Measurements from ENCODE around the gene C12orf57.

DNA sequence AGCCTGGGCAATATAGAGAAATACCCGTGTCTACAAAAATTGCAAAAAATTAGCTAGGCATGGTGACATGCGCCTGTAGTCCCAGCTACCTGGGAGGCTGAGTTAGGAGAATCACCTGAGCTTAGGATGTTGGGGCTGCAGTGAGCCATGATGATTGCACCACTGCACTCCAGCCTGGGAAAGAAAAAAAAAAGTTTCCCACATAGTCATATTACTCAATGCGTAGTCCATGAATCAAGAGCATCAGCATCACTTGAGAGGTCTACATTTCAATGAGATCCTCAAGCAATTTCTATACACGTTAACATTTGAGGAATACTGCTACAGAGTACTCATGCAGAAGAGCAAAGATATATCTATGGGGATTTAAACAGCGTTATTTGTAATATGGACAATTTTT is 44.4 kb upstream of the C12orf57 start:
- TF ChIP-seq FOXK1 (CRISPR knock-in tag; IDR thresholded peaks at IDR 0.05) = no peak
- TF ChIP-seq, protein P1, sequence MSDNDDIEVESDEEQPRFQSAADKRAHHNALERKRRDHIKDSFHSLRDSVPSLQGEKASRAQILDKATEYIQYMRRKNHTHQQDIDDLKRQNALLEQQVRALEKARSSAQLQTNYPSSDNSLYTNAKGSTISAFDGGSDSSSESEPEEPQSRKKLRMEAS (CRISPR knock-in tag; IDR thresholded peaks at IDR 0.05) = no peak
- TF ChIP-seq, protein P2, sequence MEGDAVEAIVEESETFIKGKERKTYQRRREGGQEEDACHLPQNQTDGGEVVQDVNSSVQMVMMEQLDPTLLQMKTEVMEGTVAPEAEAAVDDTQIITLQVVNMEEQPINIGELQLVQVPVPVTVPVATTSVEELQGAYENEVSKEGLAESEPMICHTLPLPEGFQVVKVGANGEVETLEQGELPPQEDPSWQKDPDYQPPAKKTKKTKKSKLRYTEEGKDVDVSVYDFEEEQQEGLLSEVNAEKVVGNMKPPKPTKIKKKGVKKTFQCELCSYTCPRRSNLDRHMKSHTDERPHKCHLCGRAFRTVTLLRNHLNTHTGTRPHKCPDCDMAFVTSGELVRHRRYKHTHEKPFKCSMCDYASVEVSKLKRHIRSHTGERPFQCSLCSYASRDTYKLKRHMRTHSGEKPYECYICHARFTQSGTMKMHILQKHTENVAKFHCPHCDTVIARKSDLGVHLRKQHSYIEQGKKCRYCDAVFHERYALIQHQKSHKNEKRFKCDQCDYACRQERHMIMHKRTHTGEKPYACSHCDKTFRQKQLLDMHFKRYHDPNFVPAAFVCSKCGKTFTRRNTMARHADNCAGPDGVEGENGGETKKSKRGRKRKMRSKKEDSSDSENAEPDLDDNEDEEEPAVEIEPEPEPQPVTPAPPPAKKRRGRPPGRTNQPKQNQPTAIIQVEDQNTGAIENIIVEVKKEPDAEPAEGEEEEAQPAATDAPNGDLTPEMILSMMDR (IDR thresholded peaks at IDR 0.05) = no peak
- TF ChIP-seq, protein P3, sequence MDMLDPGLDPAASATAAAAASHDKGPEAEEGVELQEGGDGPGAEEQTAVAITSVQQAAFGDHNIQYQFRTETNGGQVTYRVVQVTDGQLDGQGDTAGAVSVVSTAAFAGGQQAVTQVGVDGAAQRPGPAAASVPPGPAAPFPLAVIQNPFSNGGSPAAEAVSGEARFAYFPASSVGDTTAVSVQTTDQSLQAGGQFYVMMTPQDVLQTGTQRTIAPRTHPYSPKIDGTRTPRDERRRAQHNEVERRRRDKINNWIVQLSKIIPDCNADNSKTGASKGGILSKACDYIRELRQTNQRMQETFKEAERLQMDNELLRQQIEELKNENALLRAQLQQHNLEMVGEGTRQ (CRISPR knock-in tag; IDR thresholded peaks at IDR 0.05) = no peak
- TF ChIP-seq, protein P4, sequence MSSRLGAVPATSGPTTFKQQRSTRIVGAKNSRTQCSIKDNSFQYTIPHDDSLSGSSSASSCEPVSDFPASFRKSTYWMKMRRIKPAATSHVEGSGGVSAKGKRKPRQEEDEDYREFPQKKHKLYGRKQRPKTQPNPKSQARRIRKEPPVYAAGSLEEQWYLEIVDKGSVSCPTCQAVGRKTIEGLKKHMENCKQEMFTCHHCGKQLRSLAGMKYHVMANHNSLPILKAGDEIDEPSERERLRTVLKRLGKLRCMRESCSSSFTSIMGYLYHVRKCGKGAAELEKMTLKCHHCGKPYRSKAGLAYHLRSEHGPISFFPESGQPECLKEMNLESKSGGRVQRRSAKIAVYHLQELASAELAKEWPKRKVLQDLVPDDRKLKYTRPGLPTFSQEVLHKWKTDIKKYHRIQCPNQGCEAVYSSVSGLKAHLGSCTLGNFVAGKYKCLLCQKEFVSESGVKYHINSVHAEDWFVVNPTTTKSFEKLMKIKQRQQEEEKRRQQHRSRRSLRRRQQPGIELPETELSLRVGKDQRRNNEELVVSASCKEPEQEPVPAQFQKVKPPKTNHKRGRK (CRISPR knock-in tag; IDR thresholded peaks at IDR 0.05; ENCODE audit: borderline replicate concordance) = no peak
- TF ChIP-seq, protein P5, sequence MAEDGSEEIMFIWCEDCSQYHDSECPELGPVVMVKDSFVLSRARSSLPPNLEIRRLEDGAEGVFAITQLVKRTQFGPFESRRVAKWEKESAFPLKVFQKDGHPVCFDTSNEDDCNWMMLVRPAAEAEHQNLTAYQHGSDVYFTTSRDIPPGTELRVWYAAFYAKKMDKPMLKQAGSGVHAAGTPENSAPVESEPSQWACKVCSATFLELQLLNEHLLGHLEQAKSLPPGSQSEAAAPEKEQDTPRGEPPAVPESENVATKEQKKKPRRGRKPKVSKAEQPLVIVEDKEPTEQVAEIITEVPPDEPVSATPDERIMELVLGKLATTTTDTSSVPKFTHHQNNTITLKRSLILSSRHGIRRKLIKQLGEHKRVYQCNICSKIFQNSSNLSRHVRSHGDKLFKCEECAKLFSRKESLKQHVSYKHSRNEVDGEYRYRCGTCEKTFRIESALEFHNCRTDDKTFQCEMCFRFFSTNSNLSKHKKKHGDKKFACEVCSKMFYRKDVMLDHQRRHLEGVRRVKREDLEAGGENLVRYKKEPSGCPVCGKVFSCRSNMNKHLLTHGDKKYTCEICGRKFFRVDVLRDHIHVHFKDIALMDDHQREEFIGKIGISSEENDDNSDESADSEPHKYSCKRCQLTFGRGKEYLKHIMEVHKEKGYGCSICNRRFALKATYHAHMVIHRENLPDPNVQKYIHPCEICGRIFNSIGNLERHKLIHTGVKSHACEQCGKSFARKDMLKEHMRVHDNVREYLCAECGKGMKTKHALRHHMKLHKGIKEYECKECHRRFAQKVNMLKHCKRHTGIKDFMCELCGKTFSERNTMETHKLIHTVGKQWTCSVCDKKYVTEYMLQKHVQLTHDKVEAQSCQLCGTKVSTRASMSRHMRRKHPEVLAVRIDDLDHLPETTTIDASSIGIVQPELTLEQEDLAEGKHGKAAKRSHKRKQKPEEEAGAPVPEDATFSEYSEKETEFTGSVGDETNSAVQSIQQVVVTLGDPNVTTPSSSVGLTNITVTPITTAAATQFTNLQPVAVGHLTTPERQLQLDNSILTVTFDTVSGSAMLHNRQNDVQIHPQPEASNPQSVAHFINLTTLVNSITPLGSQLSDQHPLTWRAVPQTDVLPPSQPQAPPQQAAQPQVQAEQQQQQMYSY (CRISPR knock-in tag; IDR thresholded peaks at IDR 0.05) = no peak
- TF ChIP-seq, protein P6, sequence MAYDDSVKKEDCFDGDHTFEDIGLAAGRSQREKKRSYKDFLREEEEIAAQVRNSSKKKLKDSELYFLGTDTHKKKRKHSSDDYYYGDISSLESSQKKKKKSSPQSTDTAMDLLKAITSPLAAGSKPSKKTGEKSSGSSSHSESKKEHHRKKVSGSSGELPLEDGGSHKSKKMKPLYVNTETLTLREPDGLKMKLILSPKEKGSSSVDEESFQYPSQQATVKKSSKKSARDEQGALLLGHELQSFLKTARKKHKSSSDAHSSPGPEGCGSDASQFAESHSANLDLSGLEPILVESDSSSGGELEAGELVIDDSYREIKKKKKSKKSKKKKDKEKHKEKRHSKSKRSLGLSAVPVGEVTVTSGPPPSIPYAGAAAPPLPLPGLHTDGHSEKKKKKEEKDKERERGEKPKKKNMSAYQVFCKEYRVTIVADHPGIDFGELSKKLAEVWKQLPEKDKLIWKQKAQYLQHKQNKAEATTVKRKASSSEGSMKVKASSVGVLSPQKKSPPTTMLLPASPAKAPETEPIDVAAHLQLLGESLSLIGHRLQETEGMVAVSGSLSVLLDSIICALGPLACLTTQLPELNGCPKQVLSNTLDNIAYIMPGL (CRISPR knock-in tag; IDR thresholded peaks at IDR 0.05) = no peak
- no peak for TF ChIP-seq ZNF232 (CRISPR knock-in tag; IDR thresholded peaks at IDR 0.05)
- TF ChIP-seq, protein P7, sequence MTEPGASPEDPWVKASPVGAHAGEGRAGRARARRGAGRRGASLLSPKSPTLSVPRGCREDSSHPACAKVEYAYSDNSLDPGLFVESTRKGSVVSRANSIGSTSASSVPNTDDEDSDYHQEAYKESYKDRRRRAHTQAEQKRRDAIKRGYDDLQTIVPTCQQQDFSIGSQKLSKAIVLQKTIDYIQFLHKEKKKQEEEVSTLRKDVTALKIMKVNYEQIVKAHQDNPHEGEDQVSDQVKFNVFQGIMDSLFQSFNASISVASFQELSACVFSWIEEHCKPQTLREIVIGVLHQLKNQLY (CRISPR knock-in tag; IDR thresholded peaks at IDR 0.05) = no peak
- TF ChIP-seq NFE2L1 (CRISPR knock-in tag; IDR thresholded peaks at IDR 0.05) = no peak
- TF ChIP-seq, protein P8, sequence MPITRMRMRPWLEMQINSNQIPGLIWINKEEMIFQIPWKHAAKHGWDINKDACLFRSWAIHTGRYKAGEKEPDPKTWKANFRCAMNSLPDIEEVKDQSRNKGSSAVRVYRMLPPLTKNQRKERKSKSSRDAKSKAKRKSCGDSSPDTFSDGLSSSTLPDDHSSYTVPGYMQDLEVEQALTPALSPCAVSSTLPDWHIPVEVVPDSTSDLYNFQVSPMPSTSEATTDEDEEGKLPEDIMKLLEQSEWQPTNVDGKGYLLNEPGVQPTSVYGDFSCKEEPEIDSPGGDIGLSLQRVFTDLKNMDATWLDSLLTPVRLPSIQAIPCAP (CRISPR knock-in tag; IDR thresholded peaks at IDR 0.05) = no peak
- TF ChIP-seq, protein P9, sequence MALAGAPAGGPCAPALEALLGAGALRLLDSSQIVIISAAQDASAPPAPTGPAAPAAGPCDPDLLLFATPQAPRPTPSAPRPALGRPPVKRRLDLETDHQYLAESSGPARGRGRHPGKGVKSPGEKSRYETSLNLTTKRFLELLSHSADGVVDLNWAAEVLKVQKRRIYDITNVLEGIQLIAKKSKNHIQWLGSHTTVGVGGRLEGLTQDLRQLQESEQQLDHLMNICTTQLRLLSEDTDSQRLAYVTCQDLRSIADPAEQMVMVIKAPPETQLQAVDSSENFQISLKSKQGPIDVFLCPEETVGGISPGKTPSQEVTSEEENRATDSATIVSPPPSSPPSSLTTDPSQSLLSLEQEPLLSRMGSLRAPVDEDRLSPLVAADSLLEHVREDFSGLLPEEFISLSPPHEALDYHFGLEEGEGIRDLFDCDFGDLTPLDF (CRISPR knock-in tag; IDR thresholded peaks at IDR 0.05) = no peak
